Astrocyte (in vitro differentiated cells and primary cell): Measurements from ENCODE around the gene LIMK2. TPM values are rescaled to one million over a fixed set of nuclear protein-coding genes. Genes with fewer than 3 reads are reported as not detected.

Experiments
- DNase-seq: peaks from one replicate; pipeline ENCODE4 v3.0.0-alpha.2; 2010; ENCODE audit warnings: low read depth
- FAIRE-seq: peaks from 2 replicates; lab custom pipeline; 2011; peaks lifted over from hg19 to GRCh38; lab: Jason Lieb, UNC
- H2AFZ ChIP-seq: 2 replicates; pipeline ENCODE4 v1.6.0; 2012; ENCODE audit warnings: low read depth, low read length, inconsistent platforms
- H3K27ac ChIP-seq: 2 replicates; pipeline ENCODE4 v1.5.1; 2011; ENCODE audit warnings: low read depth, low read length, inconsistent platforms
- H3K27me3 ChIP-seq: 2 replicates; pipeline ENCODE4 v1.6.0; 2011; ENCODE audit warnings: low read length, inconsistent platforms; ENCODE audit not compliant: insufficient read depth
- H3K36me3 ChIP-seq: 2 replicates; pipeline ENCODE4 v1.5.1; 2011; ENCODE audit warnings: low read length, inconsistent platforms; ENCODE audit not compliant: insufficient read depth
- H3K4me1 ChIP-seq: 2 replicates; pipeline ENCODE4 v1.5.1; 2011; ENCODE audit warnings: low read length, inconsistent platforms; ENCODE audit not compliant: insufficient read depth
- H3K4me2 ChIP-seq: 2 replicates; pipeline ENCODE4 v1.6.0; 2012; ENCODE audit warnings: low read length, inconsistent platforms
- H3K4me3 ChIP-seq: 2 replicates; pipeline ENCODE4 v1.5.1; 2011; ENCODE audit warnings: low read depth, mild to moderate bottlenecking, low read length, inconsistent platforms; ENCODE audit not compliant: insufficient read depth
- H3K79me2 ChIP-seq: 2 replicates; pipeline ENCODE4 v1.6.0; 2012; ENCODE audit warnings: mild to moderate bottlenecking, low read length, inconsistent platforms; ENCODE audit not compliant: insufficient read depth
- H3K9ac ChIP-seq: 2 replicates; pipeline ENCODE4 v1.6.0; 2012; ENCODE audit warnings: mild to moderate bottlenecking, low read length, inconsistent platforms
- H3K9me3 ChIP-seq: 2 replicates; pipeline ENCODE4 v1.5.1; 2012; ENCODE audit warnings: low read depth, mild to moderate bottlenecking, low read length, inconsistent platforms; ENCODE audit not compliant: insufficient read depth
- H4K20me1 ChIP-seq: 2 replicates; pipeline ENCODE4 v1.6.0; 2012; ENCODE audit warnings: low read length, inconsistent platforms; ENCODE audit not compliant: insufficient read depth
- H3K27ac Mint-ChIP-seq: one replicate; pipeline ENCODE4 v1.8.0; 2021; ENCODE audit warnings: mild to moderate bottlenecking, mixed read lengths; ENCODE audit not compliant: unreplicated experiment
- H3K27me3 Mint-ChIP-seq: one replicate; pipeline ENCODE4 v1.8.0; 2021; ENCODE audit warnings: low read depth, mixed read lengths; ENCODE audit not compliant: unreplicated experiment
- H3K36me3 Mint-ChIP-seq: one replicate; pipeline ENCODE4 v1.8.0; 2021; ENCODE audit warnings: low read depth, mixed read lengths; ENCODE audit not compliant: unreplicated experiment
- H3K4me1 Mint-ChIP-seq: one replicate; pipeline ENCODE4 v1.8.0; 2021; ENCODE audit warnings: low read depth, mixed read lengths; ENCODE audit not compliant: unreplicated experiment
- H3K4me3 Mint-ChIP-seq: one replicate; pipeline ENCODE4 v1.8.0; 2021; ENCODE audit warnings: mild to moderate bottlenecking, moderate library complexity, mixed read lengths; ENCODE audit not compliant: unreplicated experiment
- H3K9me3 Mint-ChIP-seq: one replicate; pipeline ENCODE4 v1.8.0; 2021; ENCODE audit warnings: mild to moderate bottlenecking, mixed read lengths; ENCODE audit not compliant: unreplicated experiment
- EZH2 ChIP-seq: IDR thresholded peaks from 2 replicates; pipeline ENCODE4 v1.6.1; 2012; ENCODE audit warnings: mild to moderate bottlenecking, low read length, inconsistent platforms; ENCODE audit not compliant: insufficient read depth
- total RNA-seq: library from RNA; stranded (reverse); gene quantifications from 2 replicates; pipeline ENCODE4 v1.2.1, GENCODE V29; 2021
- TF ChIP-seq, protein P1 (sequence below): IDR thresholded peaks from 2 replicates; pipeline ENCODE4 v1.5.1; 2011; ENCODE audit warnings: low read depth, mild to moderate bottlenecking, inconsistent platforms, low read length, moderate library complexity; ENCODE audit not compliant: insufficient read depth

LIMK2 gene
- total RNA-seq, 1 donor from 2014 or later, result 128 TPM

DNA sequence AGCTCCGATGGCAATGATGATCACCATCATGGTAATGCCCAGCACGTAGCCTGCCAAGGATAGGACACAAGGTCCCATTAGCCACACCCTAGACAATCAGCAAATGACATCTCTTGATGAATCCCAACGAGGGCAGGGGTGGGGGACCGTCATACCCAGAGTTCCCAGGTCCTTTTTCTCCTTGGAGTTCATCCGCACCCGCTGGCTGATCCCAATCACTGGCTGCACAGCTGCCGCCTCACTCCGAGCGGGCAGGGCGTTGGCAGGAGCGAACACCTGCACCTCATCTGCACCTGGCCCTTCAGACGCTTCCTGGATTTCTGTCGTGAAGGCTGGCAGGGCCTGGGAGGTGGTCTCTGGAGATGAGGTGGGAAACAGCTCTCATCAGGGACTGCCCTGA lies 77.2 kb downstream of the LIMK2 start:
- no peak for TF ChIP-seq EZH2
- TF ChIP-seq, protein P1, sequence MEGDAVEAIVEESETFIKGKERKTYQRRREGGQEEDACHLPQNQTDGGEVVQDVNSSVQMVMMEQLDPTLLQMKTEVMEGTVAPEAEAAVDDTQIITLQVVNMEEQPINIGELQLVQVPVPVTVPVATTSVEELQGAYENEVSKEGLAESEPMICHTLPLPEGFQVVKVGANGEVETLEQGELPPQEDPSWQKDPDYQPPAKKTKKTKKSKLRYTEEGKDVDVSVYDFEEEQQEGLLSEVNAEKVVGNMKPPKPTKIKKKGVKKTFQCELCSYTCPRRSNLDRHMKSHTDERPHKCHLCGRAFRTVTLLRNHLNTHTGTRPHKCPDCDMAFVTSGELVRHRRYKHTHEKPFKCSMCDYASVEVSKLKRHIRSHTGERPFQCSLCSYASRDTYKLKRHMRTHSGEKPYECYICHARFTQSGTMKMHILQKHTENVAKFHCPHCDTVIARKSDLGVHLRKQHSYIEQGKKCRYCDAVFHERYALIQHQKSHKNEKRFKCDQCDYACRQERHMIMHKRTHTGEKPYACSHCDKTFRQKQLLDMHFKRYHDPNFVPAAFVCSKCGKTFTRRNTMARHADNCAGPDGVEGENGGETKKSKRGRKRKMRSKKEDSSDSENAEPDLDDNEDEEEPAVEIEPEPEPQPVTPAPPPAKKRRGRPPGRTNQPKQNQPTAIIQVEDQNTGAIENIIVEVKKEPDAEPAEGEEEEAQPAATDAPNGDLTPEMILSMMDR, result no peak
- no peak for DNase-seq
- Histone ChIP-seq H3K36me3 (peaks cover 2% of the 10 kb centered on the region), H3K79me2 (no peaks in the 10 kb centered on the region), H3K4me3 (no peak overlapping the region), H3K27ac (no peak overlapping the region), H2AFZ (no peak overlapping the region), H4K20me1 (no peaks in the 10 kb centered on the region), H3K27me3 (peaks cover 5% of the 10 kb centered on the region), H3K9ac (no peak overlapping the region), H3K9me3 (no peaks in the 10 kb centered on the region), H3K4me2 (no peak overlapping the region), H3K4me1 (peaks cover 19% of the 10 kb centered on the region)
- Mint-ChIP-seq H3K27me3 (no peaks in the 10 kb centered on the region), H3K4me3 (no peak overlapping the region), H3K27ac (no peak overlapping the region), H3K9me3 (peaks cover 2% of the 10 kb centered on the region), H3K36me3 (peaks cover 14% of the 10 kb centered on the region), H3K4me1 (peaks cover 13% of the 10 kb centered on the region)
- no peak for FAIRE-seq

DNA sequence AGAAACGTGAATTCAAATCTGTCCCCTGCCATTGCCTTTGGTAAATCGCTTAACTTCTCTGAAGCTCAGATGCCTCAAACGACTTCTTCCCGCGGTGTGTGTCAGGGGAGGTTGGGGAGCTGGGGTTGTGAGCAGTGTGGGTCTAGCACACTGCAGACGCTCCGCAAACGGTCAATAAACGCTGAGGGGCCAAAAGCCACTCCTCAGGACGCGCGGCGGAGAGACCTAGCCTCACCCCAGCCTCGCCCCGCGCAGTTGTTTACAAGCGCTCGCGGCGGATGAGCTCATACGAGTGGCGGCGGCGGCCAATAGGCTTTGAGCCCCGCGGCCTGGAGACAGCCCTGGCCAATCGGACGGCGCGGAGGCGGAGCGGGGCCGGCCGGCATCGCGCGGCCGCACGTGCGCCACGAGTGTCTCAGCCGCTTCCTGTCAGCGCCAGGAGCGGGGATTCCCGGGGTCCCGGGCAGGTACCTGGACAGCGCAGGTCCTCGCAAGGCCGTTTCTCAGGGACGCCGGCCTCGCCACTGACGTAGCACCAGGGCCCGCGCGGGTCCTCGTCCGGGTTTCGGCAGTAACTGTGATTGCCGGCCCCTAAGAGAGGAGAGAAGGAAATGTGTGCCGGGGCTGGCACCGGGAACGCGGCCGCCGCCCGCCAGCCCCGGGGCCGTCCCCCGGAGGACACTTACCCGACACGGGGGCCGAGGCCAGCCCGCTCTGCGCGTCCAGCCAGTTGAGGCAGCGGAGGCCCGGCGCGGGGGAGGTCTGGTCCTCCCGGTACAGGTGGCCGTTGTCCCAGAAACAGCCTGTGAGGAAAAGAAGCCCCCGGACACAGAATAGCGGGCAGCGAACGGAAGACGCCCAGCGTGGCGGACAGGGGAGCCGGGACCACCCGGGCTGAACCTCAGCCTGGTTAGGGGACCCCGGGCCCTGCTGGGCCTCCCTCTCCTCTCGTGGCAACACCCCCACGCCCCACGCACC lies 78.7 kb downstream of the LIMK2 start:
- H3K4me1 ChIP-seq, result peaks cover 19% of the 10 kb centered on the region
- Mint-ChIP-seq H3K9me3 (peaks cover 2% of the 10 kb centered on the region), H3K4me3 (peak overlapping the region; percentile 89), H3K27ac (peak overlapping the region; percentile 91), H3K27me3 (no peaks in the 10 kb centered on the region), H3K36me3 (peaks cover 14% of the 10 kb centered on the region), H3K4me1 (peaks cover 19% of the 10 kb centered on the region)
- H2AFZ ChIP-seq, result peak overlapping the region; percentile 91
- H3K79me2 ChIP-seq, result no peaks in the 10 kb centered on the region
- peak overlapping the region; percentile 52 for H3K27ac ChIP-seq
- peak overlapping the region; percentile 81 for H3K9ac ChIP-seq
- DNase-seq (peak; percentile 78), FAIRE-seq (no peak)
- H3K4me3 ChIP-seq, result peak overlapping the region; percentile 72
- H3K27me3 ChIP-seq, result peaks cover 5% of the 10 kb centered on the region
- no peak for TF ChIP-seq EZH2
- TF ChIP-seq, protein P1, result no peak
- no peaks in the 10 kb centered on the region for H3K9me3 ChIP-seq
- no peaks in the 10 kb centered on the region for H4K20me1 ChIP-seq
- peaks cover 2% of the 10 kb centered on the region for H3K36me3 ChIP-seq
- H3K4me2 ChIP-seq, result peak overlapping the region; percentile 95
